ENCODE data around the gene SDF4.

DNA sequence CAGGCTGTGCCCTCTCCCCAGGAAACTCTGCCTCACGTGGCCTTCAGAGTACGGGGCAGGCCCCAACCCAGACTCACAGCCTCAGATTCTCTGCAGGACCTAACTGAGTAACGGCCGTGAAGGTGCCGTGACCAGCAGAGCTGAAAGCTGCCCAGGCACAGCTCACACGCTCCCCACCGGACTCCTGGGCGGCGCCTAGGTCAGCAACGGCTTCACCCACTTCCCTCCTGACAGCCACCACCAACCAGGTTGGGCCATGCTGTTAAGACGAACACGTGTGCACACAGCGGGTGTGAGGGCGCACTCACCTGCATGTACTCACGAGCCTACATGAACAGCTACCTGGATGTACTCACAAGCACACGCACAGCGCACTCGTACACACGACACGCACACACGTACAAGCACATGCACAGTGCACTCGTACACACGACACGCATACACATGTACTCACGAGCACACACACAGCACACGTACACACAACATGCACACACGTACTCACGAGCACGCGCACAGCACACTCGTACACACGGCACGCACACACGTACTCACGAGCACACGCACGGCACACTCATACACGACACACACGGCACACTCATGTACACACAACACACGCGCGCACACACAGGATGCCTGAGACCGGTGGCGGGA, 9.1 kb downstream of the SDF4 start:
- TF ChIP-seq CTCF (IDR thresholded peaks at IDR 0.05; ENCODE audit: low read depth, low read length, poor library complexity, severe bottlenecking) = no peak
- TF ChIP-seq EZH2phosphoT487 (IDR thresholded peaks at IDR 0.05; ENCODE audit: borderline replicate concordance, low read length) = no peak
